NCI-H82 treated with DMSO at 0.1 percent for 48 hours (cell line): Measurements from ENCODE around the gene INPP5D.

ENCODE experiments used
- DNase-seq: peaks from one replicate; lab custom pipeline; 2025; ENCODE audit not compliant: unreplicated experiment; lab: John Stamatoyannopoulos, UW

INPP5D gene

DNA sequence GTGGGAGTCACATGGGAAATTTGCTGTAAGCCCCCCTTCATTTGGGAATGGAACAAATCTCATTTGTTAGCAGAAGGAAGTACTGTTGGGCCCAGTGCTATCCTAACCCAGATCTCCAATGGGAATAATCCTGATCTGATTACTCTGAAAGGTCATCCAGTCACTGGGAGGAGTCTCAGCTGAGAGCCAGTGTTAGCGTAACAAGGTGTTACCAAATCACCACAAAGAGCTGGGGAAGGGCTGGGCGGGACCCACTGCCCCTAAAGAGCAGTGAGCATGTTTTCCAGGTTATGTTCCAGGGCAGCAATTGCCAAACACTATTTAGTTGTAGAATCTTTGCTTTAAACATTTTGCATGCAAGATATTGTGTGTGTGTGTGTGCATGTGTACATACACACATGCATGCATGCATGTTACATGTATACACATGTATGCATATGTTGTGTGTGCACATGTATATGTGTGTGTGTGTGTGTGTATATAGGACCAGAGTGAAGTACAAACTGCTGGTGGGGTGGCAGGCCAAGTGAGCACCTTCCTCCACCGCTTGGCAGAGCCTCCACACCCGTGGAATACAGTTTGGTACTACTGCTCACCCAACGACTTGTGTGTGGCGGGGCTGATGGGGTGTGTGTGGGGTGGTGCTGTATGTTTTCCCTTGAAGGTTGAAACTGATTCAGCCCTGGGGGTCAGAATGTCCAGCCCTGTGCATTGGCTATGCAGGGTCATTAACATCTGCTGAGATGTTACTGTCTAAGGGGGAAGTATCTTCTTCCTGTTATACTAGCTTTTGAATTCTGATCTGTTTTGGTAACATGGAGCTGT lies 15.2 kb downstream of the INPP5D start:
- DNase-seq: no peak

DNA sequence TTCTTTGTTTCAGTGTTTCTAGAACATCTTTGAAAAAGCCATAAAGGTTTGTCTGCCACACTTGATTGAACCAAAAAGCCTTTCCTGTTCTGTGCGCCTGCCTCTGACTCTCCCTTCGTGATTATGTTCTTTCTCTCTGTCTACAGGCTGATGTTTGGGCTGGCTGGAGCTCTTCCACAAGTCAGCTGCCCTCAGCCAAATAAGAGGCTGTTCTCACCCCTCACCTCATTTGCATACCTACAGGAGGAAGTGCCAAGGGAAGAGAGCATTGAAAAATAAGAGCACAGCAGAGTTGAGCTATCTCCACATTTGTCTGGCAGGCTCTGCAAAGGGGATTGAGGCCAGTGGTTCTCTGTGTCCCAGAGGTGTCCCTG lies 15.8 kb downstream of the INPP5D start:
- DNase-seq: no peak

DNA sequence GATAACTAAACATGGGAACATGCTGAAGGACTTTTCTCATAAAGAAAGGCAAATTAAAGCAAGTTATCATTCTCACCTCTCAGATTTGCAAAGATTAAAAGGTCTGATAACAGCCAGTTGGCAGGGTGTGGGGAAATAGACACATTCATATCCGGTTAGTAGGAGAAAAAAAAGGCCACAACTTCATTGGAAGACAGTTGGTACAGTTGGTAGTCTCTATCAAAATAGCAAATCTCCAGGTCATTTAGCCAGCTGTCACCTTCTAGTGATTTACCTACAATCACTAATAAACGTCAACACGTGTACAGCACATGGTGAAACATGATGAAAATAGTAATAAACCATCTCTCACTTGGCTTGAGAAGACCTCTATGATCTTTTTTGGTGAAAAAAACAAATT lies 16.6 kb downstream of the INPP5D start:
- DNase-seq: no peak

DNA sequence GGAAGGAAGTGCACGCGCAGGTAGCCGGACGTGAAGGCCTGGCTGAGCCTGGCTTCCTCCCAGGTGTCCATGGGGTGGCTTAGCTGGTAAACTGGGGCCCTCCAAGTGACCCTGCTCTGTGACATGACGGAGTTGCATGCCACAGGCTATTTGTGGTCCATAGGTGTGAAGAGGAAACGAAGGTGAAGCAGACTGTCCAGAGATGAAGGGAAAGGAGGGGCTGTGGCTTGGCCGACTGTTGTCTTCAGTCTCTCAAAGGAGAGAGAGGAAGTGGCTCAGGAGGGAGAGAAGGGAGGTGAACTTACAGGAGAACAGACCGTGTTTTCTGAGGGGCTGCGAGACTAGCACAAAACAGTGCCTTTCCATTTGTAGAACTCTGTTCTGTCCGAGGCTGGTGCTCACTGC lies 19.3 kb downstream of the INPP5D start:
- no peak for DNase-seq

DNA sequence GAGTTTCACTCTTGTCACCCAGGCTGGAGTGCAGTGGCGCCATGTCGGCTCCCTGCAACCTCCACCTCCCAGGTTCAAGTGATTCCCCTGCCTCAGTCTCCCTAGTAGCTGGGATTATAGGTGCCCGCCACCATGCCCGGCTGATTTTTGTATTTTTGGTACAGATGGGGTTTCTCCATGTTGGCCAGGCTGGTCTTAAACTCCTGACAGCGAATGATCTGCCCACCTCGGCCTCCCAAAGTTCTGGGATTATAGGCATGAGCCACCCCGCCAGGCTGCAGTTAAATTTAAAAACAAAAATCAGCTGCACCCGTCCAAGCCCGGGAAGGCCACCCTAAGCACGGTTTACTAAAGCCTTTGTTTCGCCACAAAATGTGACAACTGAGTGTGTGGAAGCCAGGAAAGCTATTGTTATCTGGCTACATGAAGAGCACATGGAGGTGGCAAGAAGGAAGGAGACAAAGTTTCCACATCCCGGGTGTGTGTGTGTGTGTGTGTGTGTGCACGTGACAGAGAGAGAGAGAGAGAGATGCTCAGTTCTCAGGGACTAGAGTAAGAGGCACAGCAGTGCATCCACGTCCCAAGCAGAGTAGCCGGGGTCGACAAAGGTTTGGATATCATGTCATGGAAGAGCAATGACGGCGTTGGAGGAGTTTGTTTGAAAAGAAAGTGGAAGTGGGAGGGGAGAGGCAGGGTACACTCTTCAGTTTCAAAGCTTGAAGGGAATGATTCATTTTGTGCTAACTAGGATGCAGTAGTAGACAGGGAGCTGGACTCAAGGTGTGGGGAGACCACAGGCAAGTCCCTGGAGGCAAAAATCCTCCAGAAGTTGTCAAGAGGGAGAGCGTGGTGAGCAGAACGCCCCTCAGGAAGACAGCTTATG lies 20.1 kb downstream of the INPP5D start:
- no peak for DNase-seq

DNA sequence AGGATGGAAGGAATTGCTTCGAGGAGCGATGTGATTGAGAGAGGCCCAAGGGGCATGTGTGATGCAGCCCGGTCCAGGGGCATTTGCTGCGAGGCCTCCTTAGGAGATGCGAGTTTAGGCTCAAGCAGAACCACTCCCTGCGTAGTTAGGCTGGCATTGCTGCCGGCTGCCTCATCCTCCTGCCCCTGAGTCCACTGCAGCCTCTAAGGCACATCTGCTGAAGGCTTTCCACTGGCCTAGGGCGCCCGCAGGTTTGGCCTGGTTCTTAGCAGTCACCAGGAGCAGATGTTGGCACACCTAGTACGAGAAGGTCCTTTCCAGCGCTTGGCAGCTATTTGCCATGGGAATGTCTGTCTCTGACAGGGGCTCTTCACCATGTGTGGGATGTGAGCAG lies 20.7 kb downstream of the INPP5D start:
- no peak for DNase-seq

DNA sequence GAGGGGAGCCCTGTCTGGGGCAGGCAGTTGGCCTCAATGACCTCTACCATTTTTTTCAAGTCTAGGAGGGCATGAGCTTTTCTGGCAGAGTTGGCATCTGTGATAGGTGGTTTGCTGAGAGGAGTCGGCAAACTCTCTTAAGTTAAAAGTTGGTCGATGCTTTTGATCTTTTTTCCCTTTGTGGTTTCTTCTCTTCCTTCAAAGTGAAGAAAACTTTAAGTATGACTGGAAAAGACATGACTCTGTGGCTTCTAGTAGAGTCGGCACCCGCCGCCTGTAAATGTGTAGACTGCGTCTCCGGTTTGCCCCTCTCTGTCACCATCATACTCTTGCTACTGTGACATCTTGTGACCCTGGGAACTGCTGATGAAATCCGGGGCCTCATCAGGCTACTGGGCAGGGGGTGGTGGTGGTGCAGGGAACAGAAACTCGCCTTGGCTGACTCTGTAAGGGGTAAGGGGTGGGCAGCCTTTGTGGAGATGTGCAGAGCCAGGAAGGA lies 21.1 kb downstream of the INPP5D start:
- DNase-seq: no peak

DNA sequence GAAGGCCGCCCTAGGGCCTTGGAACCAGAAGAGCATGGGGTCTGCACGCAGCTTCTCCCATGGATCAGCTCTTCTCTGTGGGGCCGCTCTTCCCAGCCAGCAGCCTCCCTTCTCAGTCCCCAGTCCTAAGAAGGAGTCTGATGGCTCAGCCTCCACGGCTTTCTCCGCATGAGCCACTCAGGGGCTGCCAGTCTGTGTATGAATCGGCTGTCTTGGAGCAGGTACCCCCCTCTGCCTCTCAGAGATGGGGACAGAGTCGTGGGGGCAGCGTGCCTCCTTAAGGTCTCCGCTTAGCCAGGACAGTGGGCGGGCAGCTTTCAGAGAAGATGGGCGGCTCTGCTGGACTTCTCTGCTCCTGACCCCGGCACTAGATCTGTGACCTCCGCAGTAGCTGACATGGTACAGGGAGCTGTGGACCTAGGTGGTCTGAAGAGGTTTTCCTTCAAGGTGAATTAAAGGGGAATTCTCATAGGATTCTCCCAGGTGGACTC lies 21.6 kb downstream of the INPP5D start:
- DNase-seq: no peak

DNA sequence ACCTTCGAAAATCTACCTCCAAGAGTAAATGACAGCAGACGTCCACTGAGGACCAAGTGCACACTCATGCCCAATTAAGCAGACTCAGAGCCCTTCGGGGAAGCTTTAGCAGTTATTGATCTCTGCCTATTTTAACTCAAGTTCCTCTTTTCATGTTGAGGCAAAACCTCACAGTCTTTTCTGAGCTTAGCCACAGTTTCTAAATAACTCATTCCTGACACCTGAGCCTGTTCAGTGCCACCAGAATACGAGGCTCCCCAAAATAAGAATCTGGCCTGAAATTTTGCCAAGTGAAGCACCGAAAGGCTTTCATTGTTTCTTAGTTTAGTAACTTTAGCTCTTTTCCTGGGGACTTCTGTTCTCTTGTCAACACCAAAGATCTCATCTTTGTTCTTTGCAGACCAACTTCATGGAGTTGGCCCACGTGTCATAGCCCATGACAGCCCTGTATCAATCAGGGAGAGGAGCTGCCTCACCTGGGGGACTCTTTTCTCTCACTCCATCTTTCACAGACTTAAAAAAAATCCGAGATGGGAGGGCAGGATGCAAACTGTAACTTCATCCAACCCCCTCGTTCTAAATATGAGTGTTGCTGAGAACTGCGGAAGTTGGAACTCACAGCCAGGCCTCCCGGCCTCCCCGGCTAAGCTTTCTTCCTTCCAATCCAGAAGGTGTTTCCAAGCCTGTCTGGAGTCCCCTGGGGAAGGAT lies 22.2 kb downstream of the INPP5D start:
- DNase-seq: no peak

DNA sequence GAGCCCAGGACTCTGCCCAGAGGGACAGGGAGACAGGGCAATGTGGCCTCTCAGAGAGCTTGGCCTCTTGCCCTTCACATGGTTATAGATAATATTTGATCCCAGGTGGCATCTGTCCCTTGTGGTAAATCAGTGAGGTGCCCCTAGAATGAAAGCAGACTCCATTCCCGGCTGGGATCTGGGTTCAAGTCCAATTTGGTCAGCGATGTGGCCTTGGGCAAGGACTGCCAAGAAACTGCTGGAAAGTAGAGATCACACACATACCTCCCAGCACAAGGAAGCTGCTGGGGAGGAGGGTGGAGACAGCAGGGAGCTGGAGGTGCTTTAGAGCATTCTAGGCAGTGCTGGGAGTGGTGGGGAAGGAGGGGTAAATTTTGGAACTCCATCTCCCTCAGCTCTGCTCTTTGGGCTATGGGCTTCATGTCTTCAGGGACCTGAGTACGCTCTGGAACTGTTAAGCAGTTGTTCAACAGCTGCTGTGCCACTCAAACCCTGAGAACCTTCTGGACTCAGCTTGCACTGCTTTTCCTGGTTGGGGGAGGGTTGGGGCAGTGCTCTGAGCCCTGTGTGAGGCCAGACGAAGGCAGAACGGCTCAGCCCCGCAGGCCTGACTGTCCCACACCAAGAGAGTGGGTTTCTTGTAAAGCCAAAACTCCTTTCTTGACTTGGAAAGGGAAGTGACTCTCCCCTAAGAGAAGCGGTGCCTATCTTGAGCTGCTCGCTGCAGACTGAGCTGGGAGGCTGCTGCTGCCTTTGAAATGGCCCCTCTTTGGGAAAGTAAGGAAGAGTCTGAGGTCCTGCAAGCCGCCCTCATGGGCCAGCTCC lies 23.0 kb downstream of the INPP5D start:
- no peak for DNase-seq

DNA sequence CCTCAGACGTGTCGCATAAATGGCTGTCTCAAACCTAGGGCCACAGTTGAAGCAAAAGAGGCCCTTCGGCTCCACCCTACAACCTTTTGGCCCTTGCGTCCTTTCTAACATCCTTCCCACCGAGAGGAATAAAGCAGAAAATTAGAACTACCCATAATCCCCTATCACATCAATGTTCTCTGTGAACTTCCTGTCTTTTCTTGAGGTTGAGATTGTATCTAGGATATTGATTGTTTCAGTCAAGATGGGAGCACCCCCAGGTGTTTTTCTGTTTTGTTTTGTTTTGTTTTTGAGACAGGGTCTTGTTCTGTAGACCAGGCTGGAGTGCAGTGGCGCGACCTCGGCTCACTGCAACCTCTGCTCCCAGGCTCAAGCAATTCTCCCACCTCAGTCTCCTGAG lies 23.6 kb downstream of the INPP5D start:
- DNase-seq: no peak

DNA sequence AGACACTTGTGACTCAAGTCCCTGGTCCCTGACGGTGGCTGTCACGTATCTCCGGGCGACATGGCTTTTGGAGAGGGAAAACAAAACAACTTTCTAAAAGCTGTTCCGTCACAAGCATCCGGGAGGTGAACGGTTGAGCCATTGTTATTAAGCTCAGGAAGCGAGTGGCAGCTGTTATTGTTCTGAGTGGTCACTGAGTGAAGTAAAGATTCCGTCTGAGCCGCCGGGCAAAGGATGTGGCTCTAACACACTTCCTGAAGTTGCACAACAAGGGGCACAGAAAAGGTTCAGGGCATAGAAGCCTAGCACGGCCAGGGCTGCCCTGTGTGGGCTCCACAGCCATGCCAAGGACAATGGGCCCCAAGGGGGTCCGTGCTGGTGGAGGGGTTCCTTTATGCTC lies 24.3 kb downstream of the INPP5D start:
- no peak for DNase-seq

DNA sequence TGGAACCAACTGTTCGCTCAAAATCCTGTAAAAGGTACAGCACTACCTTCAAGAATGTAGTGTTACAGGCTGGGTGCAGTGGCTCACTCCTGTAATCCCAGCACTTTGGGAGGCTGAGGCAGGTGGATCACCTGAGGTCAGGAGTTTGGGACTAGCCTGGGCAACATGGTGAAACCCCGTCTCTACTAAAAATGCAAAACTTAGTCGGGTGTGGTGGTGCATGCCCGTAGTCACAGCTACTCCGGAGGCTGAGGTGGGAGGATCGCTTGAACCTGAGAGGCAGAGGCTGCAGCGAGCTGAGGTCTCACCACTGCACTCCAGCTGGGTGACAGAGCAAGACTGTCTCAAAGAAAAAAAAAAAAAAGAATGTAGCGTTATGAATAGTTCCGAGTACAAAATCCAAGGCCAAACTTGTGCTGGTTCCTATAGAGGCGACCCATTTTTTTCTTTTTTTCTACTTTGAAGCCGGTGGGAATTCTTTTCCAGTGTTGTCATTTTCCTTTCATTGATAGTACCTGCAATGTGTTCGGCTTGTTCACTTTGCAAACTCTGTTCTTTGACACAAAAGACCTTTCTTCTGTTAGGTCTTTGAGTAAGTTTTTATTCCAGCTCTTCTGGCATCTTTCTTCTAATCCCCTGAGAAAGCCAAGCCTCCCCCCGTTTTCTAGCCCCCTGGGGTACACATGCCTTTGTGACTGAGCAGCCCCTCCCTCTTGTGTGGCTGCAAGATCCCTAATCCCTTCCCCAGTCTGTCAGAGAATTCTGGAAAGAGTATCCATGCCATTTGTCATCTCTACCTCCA lies 25.1 kb downstream of the INPP5D start:
- no peak for DNase-seq

DNA sequence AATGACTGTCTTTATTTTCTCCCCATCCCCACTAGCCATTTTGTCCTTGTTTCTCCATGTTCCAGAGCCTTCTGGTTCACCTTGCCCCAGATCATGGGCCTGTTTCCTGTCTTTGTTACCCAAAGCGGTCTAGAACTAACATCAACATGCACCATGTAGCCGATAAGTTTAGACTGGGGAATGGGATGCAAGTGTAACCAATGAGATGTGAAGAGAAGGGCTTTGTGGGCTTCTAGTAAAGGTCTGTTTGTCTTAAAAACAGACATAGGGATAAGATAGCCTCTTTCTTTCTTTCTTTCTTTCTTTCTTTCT lies 25.7 kb downstream of the INPP5D start:
- DNase-seq: no peak

DNA sequence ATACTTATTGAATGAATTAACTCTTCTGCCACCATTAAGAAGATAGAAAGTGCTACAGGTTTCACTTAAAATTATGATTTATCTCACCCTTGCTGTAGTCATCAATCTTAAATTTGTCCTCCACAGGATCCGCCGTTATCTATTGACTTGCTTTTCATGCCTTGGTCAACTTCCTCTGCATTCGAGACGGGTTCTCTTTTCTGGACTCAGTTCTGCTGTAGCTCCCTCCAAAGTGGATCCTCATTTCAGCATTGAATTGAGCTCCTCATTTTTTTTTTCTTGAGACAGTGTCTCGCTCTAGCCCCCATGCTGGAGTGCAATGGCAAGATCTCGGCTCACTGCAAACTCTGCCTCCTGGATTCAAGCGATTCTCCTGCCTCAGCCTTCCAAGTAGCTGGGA lies 27.6 kb downstream of the INPP5D start:
- DNase-seq: no peak

DNA sequence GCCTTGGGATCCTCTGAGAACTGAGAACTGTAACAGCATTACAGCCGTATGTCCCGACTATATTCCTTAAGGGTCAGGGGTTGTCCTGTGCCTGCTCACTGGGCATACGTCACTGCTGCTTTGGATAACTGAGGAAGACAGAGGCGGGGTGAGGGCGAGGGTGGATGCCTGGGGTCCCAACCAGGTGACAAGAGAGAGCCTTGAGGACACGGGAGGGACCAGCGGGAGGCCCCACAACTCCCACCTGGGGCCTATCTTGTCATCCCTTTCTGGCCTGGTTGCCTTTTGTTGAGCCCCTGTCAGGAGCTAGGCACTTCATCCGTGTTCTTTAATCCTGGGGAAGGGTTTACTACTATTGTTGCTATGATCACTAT lies 28.8 kb downstream of the INPP5D start:
- no peak for DNase-seq

DNA sequence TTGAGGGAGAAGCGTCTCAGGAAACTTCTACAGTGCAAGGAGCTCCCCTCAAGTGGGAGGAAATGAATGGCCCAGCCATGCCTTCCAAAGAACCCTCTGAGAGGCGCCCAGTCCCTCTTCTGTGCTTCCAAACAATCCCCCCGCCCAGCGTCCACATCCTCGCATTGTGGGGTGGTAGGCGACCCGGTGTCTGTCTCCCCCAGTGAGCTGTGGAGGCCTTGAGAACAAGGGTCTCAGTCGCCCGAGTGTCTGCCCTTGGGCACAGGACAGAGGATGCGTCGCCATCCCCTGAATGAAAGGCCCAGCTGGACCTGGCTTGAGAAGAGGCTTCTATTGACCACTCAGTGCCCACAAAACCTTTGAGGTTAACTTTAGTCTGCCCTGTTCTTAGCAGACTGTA lies 29.7 kb downstream of the INPP5D start:
- DNase-seq: no peak

DNA sequence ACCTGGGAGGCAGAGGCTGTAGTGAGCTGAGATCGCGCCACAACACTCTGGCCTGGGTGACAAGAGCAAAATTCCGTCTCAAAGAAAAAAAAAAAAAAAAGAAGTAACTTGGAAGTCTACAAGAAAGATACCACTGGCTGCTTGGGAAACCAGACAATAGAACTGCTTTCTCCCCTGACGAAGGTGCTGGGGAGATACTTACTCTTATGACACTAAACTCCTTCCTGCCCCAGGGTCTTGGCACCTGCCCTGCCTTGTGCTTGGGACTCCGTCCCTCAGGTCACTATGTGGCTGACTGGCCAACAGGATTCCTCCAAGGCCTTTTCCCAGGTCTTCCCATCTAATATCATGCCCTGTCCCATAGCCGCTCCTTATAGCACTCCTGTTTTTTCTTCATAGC lies 30.7 kb downstream of the INPP5D start:
- DNase-seq: no peak

DNA sequence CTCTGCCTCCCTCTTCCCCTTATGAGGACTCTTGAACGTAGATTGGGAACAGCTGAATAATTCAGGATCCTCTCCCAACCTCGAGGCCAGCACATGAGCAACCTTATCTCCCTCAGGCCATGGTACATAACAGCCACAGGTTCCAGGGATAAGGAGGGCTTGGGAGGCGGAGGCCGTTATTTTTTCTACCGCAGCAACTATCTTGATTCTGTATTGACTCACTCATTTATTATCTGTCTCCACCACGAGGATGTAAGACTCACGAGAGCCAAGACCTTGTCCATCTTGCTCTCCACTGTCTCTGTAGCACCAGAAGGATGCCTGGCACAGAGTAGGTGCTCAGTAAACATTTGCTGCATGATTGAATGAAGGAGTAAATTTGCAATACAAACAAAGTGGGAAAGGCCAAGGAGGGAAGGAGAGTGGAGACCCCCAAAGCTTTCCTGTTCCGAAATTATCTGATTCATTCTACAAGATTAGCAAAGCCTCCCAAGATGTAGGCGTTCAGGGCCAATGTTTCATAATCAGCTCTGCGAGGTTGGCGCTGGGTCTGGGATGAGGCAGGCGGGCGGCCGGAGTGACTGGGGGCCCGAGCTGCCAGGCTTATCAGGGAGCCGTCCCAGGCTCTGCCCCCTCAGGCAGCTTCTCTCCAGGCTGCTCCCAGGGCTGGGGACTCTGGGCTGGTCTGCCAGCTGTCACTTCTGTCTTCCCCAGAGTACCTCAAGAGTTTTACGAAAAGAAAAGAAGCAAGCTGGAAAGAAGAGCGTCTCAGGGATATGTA lies 31.6 kb downstream of the INPP5D start:
- DNase-seq: no peak
